Measurements from ENCODE around the gene ASTL. TPM values are rescaled to one million over a fixed set of nuclear protein-coding genes. Genes with fewer than 3 reads are reported as not detected.

Gene ASTL
- total and polyA plus RNA-seq, 4 donors: not detected

DNA sequence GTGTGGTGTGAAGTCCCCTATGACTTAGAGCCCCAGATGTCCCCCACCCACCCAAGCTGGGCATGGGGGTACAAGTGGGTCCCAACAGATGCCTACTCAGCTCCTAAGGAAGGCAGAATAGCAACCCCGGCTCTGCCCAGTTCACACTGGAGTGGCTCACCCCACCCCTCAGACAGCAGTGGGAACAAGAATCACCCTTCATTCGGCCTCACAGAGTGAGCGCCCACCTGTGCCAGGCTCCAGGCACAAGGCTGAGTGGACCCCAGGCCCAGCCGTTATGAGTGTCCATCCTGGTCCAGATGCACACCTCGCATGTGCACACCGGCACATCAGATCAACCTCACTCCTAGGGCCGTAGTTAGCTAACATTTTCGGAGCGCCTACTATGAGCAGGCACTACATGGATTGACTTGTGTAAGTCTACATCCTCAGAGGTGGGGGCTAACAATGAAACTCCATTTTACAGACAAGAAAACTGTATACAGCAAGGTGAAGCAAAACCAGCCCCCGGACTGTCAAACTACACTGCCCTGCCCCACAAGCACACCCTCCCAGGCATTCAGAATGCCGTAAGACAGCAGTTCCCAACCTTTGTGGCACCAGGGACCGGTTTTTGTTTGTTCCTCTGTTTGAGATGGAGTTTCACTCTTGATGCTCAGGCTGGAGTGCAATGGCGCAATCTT, 2.8 kb upstream of the ASTL start:
- H3K36me3 ChIP-seq (ENCODE audit: control insufficient read depth in 4 of 4, insufficient read depth in 3 of 4, low read depth in 1 of 4, low read length in 3 of 4): no peaks in the 10 kb centered on the region
- no peak overlapping the region for H3K4me3 ChIP-seq (ENCODE audit: low read depth in 1 of 3, low read length in 3 of 3)
- peaks cover 0 to 8% (median 5%) of the 10 kb centered on the region in 4 donors for H3K4me1 ChIP-seq (ENCODE audit: control insufficient read depth in 4 of 4, insufficient read depth in 4 of 4, low read length in 3 of 4)
- 87% methylated on average over 13 of the region's 13 CpGs for WGBS
- no peak overlapping the region for H3K9ac ChIP-seq (ENCODE audit: low read depth in 1 of 2, low read length in 2 of 2)
- no peaks in the 10 kb centered on the region for H3K27me3 ChIP-seq (ENCODE audit: control insufficient read depth in 4 of 4, insufficient read depth in 4 of 4, low read length in 3 of 4)
- no peak for DNase-seq (ENCODE audit: low spot score)
- TF ChIP-seq FOXA1 (IDR thresholded peaks at IDR 0.05) (no peak), HNF4G (IDR thresholded peaks at IDR 0.05) (no peak), HNF4A (conservative IDR thresholded peaks at IDR 0.05) (no peak), SP1 (IDR thresholded peaks at IDR 0.05) (no peak), TAF1 (conservative IDR thresholded peaks at IDR 0.05) (no peak), NR2F2 (IDR thresholded peaks at IDR 0.05) (no peak), YY1 (IDR thresholded peaks at IDR 0.05) (no peak)
- TF ChIP-seq, protein P1, sequence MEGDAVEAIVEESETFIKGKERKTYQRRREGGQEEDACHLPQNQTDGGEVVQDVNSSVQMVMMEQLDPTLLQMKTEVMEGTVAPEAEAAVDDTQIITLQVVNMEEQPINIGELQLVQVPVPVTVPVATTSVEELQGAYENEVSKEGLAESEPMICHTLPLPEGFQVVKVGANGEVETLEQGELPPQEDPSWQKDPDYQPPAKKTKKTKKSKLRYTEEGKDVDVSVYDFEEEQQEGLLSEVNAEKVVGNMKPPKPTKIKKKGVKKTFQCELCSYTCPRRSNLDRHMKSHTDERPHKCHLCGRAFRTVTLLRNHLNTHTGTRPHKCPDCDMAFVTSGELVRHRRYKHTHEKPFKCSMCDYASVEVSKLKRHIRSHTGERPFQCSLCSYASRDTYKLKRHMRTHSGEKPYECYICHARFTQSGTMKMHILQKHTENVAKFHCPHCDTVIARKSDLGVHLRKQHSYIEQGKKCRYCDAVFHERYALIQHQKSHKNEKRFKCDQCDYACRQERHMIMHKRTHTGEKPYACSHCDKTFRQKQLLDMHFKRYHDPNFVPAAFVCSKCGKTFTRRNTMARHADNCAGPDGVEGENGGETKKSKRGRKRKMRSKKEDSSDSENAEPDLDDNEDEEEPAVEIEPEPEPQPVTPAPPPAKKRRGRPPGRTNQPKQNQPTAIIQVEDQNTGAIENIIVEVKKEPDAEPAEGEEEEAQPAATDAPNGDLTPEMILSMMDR (IDR thresholded peaks at IDR 0.05; ENCODE audit: low read depth, low read length, missing input control): no peak
- TF ChIP-seq, protein P2, sequence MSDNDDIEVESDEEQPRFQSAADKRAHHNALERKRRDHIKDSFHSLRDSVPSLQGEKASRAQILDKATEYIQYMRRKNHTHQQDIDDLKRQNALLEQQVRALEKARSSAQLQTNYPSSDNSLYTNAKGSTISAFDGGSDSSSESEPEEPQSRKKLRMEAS (IDR thresholded peaks at IDR 0.05): no peak
- no peak overlapping the region for H3K27ac ChIP-seq (ENCODE audit: low read depth in 1 of 2, low read length in 2 of 2)
- no peaks in the 10 kb centered on the region for H3K9me3 ChIP-seq (ENCODE audit: control insufficient read depth in 4 of 4, low read length in 3 of 4)

DNA sequence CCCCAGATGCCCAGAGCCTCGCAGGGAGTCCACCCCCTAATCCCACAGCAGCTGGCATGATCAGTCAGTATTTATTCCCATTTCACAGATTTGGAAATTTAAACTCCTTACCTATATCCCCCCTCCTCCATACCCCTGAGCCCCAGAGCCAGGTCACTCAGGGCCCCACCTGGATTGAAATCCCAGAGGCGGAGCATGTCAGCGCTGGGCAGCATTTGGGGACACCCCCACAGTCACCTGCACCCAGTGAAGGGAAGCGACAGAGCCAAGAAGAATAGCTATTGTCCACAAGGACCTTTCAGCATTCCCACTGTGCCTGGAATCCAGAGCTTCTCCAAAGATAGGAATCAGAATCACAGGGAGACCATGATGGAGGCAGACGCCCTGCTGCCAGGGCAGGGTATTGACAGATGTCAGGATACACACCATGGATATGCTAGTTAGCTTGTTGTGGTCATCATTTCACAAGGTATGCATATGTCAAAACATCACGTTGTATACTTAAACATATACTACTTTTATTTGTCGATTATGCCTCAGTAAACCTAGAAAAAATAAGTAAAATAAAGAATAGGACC, 968 bp upstream of the ASTL start:
- H3K9ac ChIP-seq (ENCODE audit: low read depth in 1 of 2, low read length in 2 of 2): no peak overlapping the region
- TF ChIP-seq, protein P3, sequence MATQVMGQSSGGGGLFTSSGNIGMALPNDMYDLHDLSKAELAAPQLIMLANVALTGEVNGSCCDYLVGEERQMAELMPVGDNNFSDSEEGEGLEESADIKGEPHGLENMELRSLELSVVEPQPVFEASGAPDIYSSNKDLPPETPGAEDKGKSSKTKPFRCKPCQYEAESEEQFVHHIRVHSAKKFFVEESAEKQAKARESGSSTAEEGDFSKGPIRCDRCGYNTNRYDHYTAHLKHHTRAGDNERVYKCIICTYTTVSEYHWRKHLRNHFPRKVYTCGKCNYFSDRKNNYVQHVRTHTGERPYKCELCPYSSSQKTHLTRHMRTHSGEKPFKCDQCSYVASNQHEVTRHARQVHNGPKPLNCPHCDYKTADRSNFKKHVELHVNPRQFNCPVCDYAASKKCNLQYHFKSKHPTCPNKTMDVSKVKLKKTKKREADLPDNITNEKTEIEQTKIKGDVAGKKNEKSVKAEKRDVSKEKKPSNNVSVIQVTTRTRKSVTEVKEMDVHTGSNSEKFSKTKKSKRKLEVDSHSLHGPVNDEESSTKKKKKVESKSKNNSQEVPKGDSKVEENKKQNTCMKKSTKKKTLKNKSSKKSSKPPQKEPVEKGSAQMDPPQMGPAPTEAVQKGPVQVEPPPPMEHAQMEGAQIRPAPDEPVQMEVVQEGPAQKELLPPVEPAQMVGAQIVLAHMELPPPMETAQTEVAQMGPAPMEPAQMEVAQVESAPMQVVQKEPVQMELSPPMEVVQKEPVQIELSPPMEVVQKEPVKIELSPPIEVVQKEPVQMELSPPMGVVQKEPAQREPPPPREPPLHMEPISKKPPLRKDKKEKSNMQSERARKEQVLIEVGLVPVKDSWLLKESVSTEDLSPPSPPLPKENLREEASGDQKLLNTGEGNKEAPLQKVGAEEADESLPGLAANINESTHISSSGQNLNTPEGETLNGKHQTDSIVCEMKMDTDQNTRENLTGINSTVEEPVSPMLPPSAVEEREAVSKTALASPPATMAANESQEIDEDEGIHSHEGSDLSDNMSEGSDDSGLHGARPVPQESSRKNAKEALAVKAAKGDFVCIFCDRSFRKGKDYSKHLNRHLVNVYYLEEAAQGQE (IDR thresholded peaks at IDR 0.05): no peak
- TF ChIP-seq, protein P4, sequence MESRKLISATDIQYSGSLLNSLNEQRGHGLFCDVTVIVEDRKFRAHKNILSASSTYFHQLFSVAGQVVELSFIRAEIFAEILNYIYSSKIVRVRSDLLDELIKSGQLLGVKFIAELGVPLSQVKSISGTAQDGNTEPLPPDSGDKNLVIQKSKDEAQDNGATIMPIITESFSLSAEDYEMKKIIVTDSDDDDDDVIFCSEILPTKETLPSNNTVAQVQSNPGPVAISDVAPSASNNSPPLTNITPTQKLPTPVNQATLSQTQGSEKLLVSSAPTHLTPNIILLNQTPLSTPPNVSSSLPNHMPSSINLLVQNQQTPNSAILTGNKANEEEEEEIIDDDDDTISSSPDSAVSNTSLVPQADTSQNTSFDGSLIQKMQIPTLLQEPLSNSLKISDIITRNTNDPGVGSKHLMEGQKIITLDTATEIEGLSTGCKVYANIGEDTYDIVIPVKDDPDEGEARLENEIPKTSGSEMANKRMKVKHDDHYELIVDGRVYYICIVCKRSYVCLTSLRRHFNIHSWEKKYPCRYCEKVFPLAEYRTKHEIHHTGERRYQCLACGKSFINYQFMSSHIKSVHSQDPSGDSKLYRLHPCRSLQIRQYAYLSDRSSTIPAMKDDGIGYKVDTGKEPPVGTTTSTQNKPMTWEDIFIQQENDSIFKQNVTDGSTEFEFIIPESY (IDR thresholded peaks at IDR 0.05): no peak
- no peak for TF ChIP-seq TAF1 (conservative IDR thresholded peaks at IDR 0.05)
- TF ChIP-seq, protein P1 (IDR thresholded peaks at IDR 0.05; ENCODE audit: low read depth, low read length, missing input control): no peak
- H3K9me3 ChIP-seq (ENCODE audit: control insufficient read depth in 4 of 4, low read length in 3 of 4): no peaks in the 10 kb centered on the region
- whole genome bisulfite sequencing: 85% methylated on average over 7 of the region's 7 CpGs
- no peak overlapping the region for H3K4me3 ChIP-seq (ENCODE audit: low read depth in 1 of 3, low read length in 3 of 3)
- no peaks in the 10 kb centered on the region for H3K36me3 ChIP-seq (ENCODE audit: control insufficient read depth in 4 of 4, insufficient read depth in 3 of 4, low read depth in 1 of 4, low read length in 3 of 4)
- no peaks in the 10 kb centered on the region for H3K4me1 ChIP-seq (ENCODE audit: control insufficient read depth in 4 of 4, insufficient read depth in 4 of 4, low read length in 3 of 4)
- no peak overlapping the region for H3K27ac ChIP-seq (ENCODE audit: low read depth in 1 of 2, low read length in 2 of 2)
- no peaks in the 10 kb centered on the region for H3K27me3 ChIP-seq (ENCODE audit: control insufficient read depth in 4 of 4, insufficient read depth in 4 of 4, low read length in 3 of 4)
- no peak for DNase-seq (ENCODE audit: low spot score)

Measured in liver (tissue), 9 donors.